GM12875 (cell line): Measurements from ENCODE around the gene ZNF280C.
"Not testable (repeated sequence)": the region's sequence is repeated elsewhere in the genome, so short reads cannot be mapped to it uniquely, and the experiment has no call there.

ENCODE experiments used
- H3K4me3 ChIP-seq: one replicate; pipeline ENCODE4 v1.5.1; 2011; ENCODE audit warnings: low read depth, low read length, control low read depth
- CTCF ChIP-seq: IDR thresholded peaks from 2 replicates; pipeline ENCODE4 v1.5.1; 2011; ENCODE audit warnings: low read depth, mild to moderate bottlenecking, control low read depth, inconsistent platforms, low read length, moderate library complexity, borderline replicate concordance; ENCODE audit not compliant: insufficient read depth

ZNF280C gene

GRCh38 chrX:130280901-130281300 lies 12.2 kb upstream of the ZNF280C start:
- no peak for TF ChIP-seq CTCF
- no peak overlapping the region for H3K4me3 ChIP-seq

- H3K4me3 ChIP-seq, result not testable (repeated sequence)
These were observed 3.6 kb upstream of the ZNF280C start for GRCh38 chrX:130272253-130272652.

- not testable (repeated sequence) for H3K4me3 ChIP-seq
These were observed 692 bp upstream of the ZNF280C start for GRCh38 chrX:130269391-130269790.

GRCh38 chrX:130267956-130268448 lies 697 bp downstream of the ZNF280C start:
- no peak for TF ChIP-seq CTCF
- peak overlapping the region; percentile 73 for H3K4me3 ChIP-seq

- TF ChIP-seq CTCF, result no peak
- no peak overlapping the region for H3K4me3 ChIP-seq
These were observed 4.1 kb downstream of the ZNF280C start for GRCh38 chrX:130264573-130264972.

GRCh38 chrX:130263016-130263415 lies 5.7 kb downstream of the ZNF280C start:
- no peak for TF ChIP-seq CTCF
- no peak overlapping the region for H3K4me3 ChIP-seq

- H3K4me3 ChIP-seq, result no peak overlapping the region
These were observed 6.5 kb downstream of the ZNF280C start for GRCh38 chrX:130262231-130262630.

GRCh38 chrX:130261296-130261893 lies 7.3 kb downstream of the ZNF280C start:
- no peak overlapping the region for H3K4me3 ChIP-seq
- TF ChIP-seq CTCF, result no peak

More at GRCh38 chrX:130262231-130262630, 6.5 kb downstream of the ZNF280C start:
- no peak for TF ChIP-seq CTCF
